NT2/D1 (cell line): ENCODE results near the gene NAT14.

Experiments
- SUZ12 ChIP-seq: IDR thresholded peaks from 2 replicates; pipeline ENCODE4 v1.6.1; 2011; ENCODE audit not compliant: insufficient read length, insufficient read depth; ENCODE audit errors: extremely low read depth
- YY1 ChIP-seq: IDR thresholded peaks from 2 replicates; pipeline ENCODE4 v1.6.1; 2011; ENCODE audit not compliant: insufficient read length, insufficient read depth

GRCh38 chr19:55443824-55444480 lies 41.0 kb upstream of the NAT14 start:
- no peak for TF ChIP-seq YY1
- TF ChIP-seq SUZ12 = no peak
